Liver (tissue), 9 donors: ENCODE measurements around the gene SMARCC1. TPM values are rescaled to one million over a fixed set of nuclear protein-coding genes. Genes with fewer than 3 reads are reported as not detected.

ENCODE experiments used
- DNase-seq: peaks from one replicate; pipeline ENCODE4 v3.0.0-alpha.2; 2017; ENCODE audit warnings: low spot score
- H3K27ac ChIP-seq, 2 donors: one replicate each; pipeline ENCODE4 v1.7.0; 2013; ENCODE audit warnings: inconsistent platforms in 2 of 2, low read length in 2 of 2, control low read depth in 1 of 2, low read depth in 1 of 2, mild to moderate bottlenecking in 1 of 2
- H3K27me3 ChIP-seq, 4 donors: one replicate each; pipeline versions ENCODE4 v1.6.1 to v1.7.0; 2013; ENCODE audit warnings: low read length in 3 of 4, inconsistent platforms in 1 of 4, mild to moderate bottlenecking in 1 of 4, moderate library complexity in 1 of 4; ENCODE audit not compliant: control insufficient read depth in 4 of 4, insufficient read depth in 4 of 4
- H3K36me3 ChIP-seq, 4 donors: one replicate each; pipeline versions ENCODE4 v1.6.1 to v1.7.0; 2013; ENCODE audit warnings: low read length in 3 of 4, mild to moderate bottlenecking in 3 of 4, low read depth in 1 of 4, moderate library complexity in 1 of 4; ENCODE audit not compliant: control insufficient read depth in 4 of 4, insufficient read depth in 3 of 4
- H3K4me1 ChIP-seq, 4 donors: one replicate each; pipeline versions ENCODE4 v1.6.1 to v1.7.0; 2013; ENCODE audit warnings: low read length in 3 of 4, mild to moderate bottlenecking in 3 of 4, moderate library complexity in 1 of 4; ENCODE audit not compliant: control insufficient read depth in 4 of 4, insufficient read depth in 4 of 4
- H3K4me3 ChIP-seq, 3 donors: one replicate each; pipeline versions ENCODE4 v1.6.1 to v1.7.0; 2013; ENCODE audit warnings: low read length in 3 of 3, control low read depth in 1 of 3, low read depth in 1 of 3, mild to moderate bottlenecking in 1 of 3
- H3K9ac ChIP-seq, 2 donors: one replicate each; pipeline ENCODE4 v1.7.0; 2013; ENCODE audit warnings: low read length in 2 of 2, mild to moderate bottlenecking in 2 of 2, moderate library complexity in 2 of 2, control low read depth in 1 of 2, low read depth in 1 of 2
- H3K9me3 ChIP-seq, 4 donors: one replicate each; pipeline versions ENCODE4 v1.6.1 to v1.7.0; 2013; ENCODE audit warnings: low read length in 3 of 4; ENCODE audit not compliant: control insufficient read depth in 4 of 4
- FOXA1 ChIP-seq: IDR thresholded peaks from 2 replicates; pipeline ENCODE4 v1.6.1; 2016; ENCODE audit warnings: antibody characterized with exemption
- FOXA2 ChIP-seq: IDR thresholded peaks from 2 replicates; pipeline ENCODE4 v1.6.1; 2016; ENCODE audit warnings: antibody characterized with exemption
- GABPA ChIP-seq, 2 donors: IDR thresholded peaks in 1 of 2; conservative IDR thresholded peaks in 1 of 2; 2 replicates each; pipeline ENCODE4 v1.6.1; 2016; ENCODE audit warnings: antibody characterized with exemption in 2 of 2, mild to moderate bottlenecking in 1 of 2, moderate library complexity in 1 of 2
- HNF4A ChIP-seq, 2 donors: conservative IDR thresholded peaks; 2 replicates each; pipeline ENCODE4 v1.6.1; 2016; ENCODE audit warnings: antibody characterized with exemption in 2 of 2, mild to moderate bottlenecking in 2 of 2
- HNF4G ChIP-seq: IDR thresholded peaks from 2 replicates; pipeline ENCODE4 v1.6.1; 2016; ENCODE audit warnings: antibody characterized with exemption
- JUND ChIP-seq, 2 donors: IDR thresholded peaks; 2 replicates each; pipeline ENCODE4 v1.6.1; 2016; ENCODE audit warnings: antibody characterized with exemption in 2 of 2
- NR2F2 ChIP-seq: IDR thresholded peaks from 2 replicates; pipeline ENCODE4 v1.6.1; 2016; ENCODE audit warnings: antibody characterized with exemption
- RAD21 ChIP-seq, 2 donors: IDR thresholded peaks; 2 replicates each; pipeline ENCODE4 v1.6.1; 2016; ENCODE audit warnings: antibody characterized with exemption in 2 of 2, mild to moderate bottlenecking in 2 of 2
- RXRA ChIP-seq, 2 donors: IDR thresholded peaks; 2 replicates each; pipeline ENCODE4 v1.6.1; 2017 to 2018; ENCODE audit warnings: antibody characterized with exemption in 2 of 2, mild to moderate bottlenecking in 1 of 2
- SP1 ChIP-seq: IDR thresholded peaks from 2 replicates; pipeline ENCODE4 v1.6.1; 2018; ENCODE audit warnings: antibody characterized with exemption, mild to moderate bottlenecking
- TAF1 ChIP-seq: conservative IDR thresholded peaks from 2 replicates; pipeline ENCODE4 v1.6.1; 2016; ENCODE audit warnings: antibody characterized with exemption, mild to moderate bottlenecking
- YY1 ChIP-seq: IDR thresholded peaks from 2 replicates; pipeline ENCODE4 v1.6.1; 2016; ENCODE audit warnings: antibody characterized with exemption, mild to moderate bottlenecking
- WGBS: extraction: QIAGEN DNeasy Blood & Tissue Kit; methylation state at CpG from one replicate; pipeline ENCODE4 v1.1.7; 2013; 5-methylcytosine and 5-hydroxymethylcytosine counted together
- polyA plus RNA-seq, 2 donors: library from polyadenylated mRNA; stranded (reverse) in 1 of 2; unstranded in 1 of 2; fragments of 200-250 nt in 1 of 2; fragments of >200 nt in 1 of 2; fragmentation: Nextera tagmentation in 1 of 2; extraction: Ambion mirVana in 1 of 2; gene quantifications; one replicate each; pipeline versions ENCODE4 v1.2.1 to v1.2.3, GENCODE V29; 2013 to 2015
- total RNA-seq, 2 donors: library from RNA; depleted of rRNA; stranded (reverse); fragments of >200 nt; gene quantifications; one replicate each; pipeline ENCODE4 v1.2.3, GENCODE V29; 2014
- TF ChIP-seq, protein P1 (sequence below): fragments of 150-350 bp; IDR thresholded peaks from 2 replicates; pipeline ENCODE4 v1.5.1; 2017; ENCODE audit warnings: improper control_type of control experiment, low read depth, low read length; ENCODE audit not compliant: missing input control
- TF ChIP-seq, protein P2 (sequence below): IDR thresholded peaks from 2 replicates; pipeline ENCODE4 v1.6.1; 2016; ENCODE audit warnings: antibody characterized with exemption
- TF ChIP-seq, protein P3 (sequence below): IDR thresholded peaks from 2 replicates; pipeline ENCODE4 v1.6.1; 2016; ENCODE audit warnings: antibody characterized with exemption
- TF ChIP-seq, protein P4 (sequence below): IDR thresholded peaks from 2 replicates; pipeline ENCODE4 v1.6.1; 2016; ENCODE audit warnings: antibody characterized with exemption
- TF ChIP-seq, protein P5 (sequence below): IDR thresholded peaks from 2 replicates; pipeline ENCODE4 v1.6.1; 2016; ENCODE audit warnings: antibody characterized with exemption, mild to moderate bottlenecking
- donor health status: healthy.
- donor health status: healthy.
- donor health status: healthy.
- donor health status: healthy.
- donor health status: healthy.

Gene SMARCC1
- total and polyA plus RNA-seq, 4 donors: 6.6 to 19.8 (median 12.6) TPM

DNA sequence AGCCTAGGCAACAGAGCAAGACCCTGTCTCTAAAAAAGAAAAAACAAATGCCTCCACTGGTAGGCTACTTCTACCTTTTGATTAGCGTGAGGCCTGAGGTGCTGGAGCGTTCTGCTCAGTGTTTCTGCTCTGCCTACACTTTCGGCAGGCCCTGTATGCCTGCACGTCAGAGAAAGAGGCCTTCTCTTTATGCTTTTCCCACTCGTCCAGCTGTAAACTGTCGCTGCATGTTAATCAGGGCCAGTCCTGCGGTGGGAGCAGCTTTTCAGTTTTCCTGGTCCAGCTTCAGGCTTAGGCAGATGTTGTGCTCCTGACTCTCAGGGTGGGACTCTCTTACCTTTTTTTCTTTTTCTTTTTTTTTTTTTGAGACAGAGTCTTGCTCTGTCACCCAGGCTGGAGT lies 228.3 kb downstream of the SMARCC1 start:
- 91% methylated on average over 7 of the region's 7 CpGs for WGBS
- no peak overlapping the region for H3K4me3 ChIP-seq
- H3K27ac ChIP-seq: no peak overlapping the region
- no peak overlapping the region for H3K9ac ChIP-seq
- H3K27me3 ChIP-seq: no peaks in the 10 kb centered on the region
- H3K36me3 ChIP-seq: no peaks in the 10 kb centered on the region
- TF ChIP-seq GABPA (IDR thresholded peaks at IDR 0.05 in 1 of 2, conservative IDR thresholded peaks at IDR 0.05 in 1 of 2) (no peak), NR2F2 (no peak), FOXA2 (no peak), RXRA (IDR thresholded peaks at IDR 0.05) (no peak), YY1 (no peak), SP1 (no peak), HNF4A (conservative IDR thresholded peaks at IDR 0.05) (no peak)
- TF ChIP-seq, protein P1, sequence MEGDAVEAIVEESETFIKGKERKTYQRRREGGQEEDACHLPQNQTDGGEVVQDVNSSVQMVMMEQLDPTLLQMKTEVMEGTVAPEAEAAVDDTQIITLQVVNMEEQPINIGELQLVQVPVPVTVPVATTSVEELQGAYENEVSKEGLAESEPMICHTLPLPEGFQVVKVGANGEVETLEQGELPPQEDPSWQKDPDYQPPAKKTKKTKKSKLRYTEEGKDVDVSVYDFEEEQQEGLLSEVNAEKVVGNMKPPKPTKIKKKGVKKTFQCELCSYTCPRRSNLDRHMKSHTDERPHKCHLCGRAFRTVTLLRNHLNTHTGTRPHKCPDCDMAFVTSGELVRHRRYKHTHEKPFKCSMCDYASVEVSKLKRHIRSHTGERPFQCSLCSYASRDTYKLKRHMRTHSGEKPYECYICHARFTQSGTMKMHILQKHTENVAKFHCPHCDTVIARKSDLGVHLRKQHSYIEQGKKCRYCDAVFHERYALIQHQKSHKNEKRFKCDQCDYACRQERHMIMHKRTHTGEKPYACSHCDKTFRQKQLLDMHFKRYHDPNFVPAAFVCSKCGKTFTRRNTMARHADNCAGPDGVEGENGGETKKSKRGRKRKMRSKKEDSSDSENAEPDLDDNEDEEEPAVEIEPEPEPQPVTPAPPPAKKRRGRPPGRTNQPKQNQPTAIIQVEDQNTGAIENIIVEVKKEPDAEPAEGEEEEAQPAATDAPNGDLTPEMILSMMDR: no peak
- TF ChIP-seq, protein P2, sequence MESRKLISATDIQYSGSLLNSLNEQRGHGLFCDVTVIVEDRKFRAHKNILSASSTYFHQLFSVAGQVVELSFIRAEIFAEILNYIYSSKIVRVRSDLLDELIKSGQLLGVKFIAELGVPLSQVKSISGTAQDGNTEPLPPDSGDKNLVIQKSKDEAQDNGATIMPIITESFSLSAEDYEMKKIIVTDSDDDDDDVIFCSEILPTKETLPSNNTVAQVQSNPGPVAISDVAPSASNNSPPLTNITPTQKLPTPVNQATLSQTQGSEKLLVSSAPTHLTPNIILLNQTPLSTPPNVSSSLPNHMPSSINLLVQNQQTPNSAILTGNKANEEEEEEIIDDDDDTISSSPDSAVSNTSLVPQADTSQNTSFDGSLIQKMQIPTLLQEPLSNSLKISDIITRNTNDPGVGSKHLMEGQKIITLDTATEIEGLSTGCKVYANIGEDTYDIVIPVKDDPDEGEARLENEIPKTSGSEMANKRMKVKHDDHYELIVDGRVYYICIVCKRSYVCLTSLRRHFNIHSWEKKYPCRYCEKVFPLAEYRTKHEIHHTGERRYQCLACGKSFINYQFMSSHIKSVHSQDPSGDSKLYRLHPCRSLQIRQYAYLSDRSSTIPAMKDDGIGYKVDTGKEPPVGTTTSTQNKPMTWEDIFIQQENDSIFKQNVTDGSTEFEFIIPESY: no peak
- TF ChIP-seq, protein P3, sequence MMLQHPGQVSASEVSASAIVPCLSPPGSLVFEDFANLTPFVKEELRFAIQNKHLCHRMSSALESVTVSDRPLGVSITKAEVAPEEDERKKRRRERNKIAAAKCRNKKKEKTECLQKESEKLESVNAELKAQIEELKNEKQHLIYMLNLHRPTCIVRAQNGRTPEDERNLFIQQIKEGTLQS: no peak
- TF ChIP-seq, protein P4, sequence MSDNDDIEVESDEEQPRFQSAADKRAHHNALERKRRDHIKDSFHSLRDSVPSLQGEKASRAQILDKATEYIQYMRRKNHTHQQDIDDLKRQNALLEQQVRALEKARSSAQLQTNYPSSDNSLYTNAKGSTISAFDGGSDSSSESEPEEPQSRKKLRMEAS: no peak
- no peak for DNase-seq
- no peaks in the 10 kb centered on the region for H3K4me1 ChIP-seq
- H3K9me3 ChIP-seq: peaks cover 0 to 3% (median 0%) of the 10 kb centered on the region in 4 donors

DNA sequence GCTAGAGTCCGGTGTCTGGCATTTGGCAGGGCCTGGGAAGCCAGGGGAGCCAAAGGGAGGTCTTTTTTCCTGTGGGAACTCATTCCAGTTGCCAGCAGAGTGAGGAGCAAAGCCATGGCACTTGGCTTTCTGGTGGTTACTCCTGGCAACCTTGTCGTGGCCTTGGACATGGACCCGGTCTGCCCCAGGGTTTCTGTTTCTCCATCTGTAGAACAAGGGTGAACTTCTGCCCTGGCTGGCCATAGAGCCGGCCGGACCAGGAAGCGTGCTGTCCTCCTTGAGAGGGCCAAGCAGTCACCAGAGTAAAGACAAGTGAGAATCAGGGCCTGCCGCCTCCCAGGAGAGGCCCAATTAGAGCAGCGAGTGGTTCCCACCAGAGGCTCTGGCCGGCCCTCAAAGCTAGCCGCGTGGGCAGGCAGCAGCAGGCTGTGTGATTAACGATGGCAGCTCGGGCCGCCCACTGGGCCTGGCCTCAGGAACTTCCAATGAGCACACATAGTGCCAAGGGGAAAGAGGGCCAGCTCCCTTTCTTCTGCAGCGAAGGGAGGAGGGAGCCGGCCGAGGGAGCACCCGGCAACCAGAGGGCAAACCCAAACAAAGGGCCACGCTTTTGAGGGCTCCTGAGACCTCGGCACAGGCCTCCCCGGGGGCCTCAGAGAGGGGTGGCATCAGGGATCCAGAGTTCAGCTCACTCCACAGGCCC lies 239.1 kb downstream of the SMARCC1 start:
- TF ChIP-seq HNF4A (conservative IDR thresholded peaks at IDR 0.05) (no peak), TAF1 (no peak), YY1 (no peak), HNF4G (no peak), JUND (IDR thresholded peaks at IDR 0.05) (no peak), SP1 (no peak), NR2F2 (no peak), RXRA (IDR thresholded peaks at IDR 0.05) (no peak), GABPA (IDR thresholded peaks at IDR 0.05 in 1 of 2, conservative IDR thresholded peaks at IDR 0.05 in 1 of 2) (no peak), FOXA2 (no peak), RAD21 (IDR thresholded peaks at IDR 0.05) (no peak), FOXA1 (no peak)
- TF ChIP-seq, protein P4: no peak
- TF ChIP-seq, protein P5, sequence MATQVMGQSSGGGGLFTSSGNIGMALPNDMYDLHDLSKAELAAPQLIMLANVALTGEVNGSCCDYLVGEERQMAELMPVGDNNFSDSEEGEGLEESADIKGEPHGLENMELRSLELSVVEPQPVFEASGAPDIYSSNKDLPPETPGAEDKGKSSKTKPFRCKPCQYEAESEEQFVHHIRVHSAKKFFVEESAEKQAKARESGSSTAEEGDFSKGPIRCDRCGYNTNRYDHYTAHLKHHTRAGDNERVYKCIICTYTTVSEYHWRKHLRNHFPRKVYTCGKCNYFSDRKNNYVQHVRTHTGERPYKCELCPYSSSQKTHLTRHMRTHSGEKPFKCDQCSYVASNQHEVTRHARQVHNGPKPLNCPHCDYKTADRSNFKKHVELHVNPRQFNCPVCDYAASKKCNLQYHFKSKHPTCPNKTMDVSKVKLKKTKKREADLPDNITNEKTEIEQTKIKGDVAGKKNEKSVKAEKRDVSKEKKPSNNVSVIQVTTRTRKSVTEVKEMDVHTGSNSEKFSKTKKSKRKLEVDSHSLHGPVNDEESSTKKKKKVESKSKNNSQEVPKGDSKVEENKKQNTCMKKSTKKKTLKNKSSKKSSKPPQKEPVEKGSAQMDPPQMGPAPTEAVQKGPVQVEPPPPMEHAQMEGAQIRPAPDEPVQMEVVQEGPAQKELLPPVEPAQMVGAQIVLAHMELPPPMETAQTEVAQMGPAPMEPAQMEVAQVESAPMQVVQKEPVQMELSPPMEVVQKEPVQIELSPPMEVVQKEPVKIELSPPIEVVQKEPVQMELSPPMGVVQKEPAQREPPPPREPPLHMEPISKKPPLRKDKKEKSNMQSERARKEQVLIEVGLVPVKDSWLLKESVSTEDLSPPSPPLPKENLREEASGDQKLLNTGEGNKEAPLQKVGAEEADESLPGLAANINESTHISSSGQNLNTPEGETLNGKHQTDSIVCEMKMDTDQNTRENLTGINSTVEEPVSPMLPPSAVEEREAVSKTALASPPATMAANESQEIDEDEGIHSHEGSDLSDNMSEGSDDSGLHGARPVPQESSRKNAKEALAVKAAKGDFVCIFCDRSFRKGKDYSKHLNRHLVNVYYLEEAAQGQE: no peak
- TF ChIP-seq, protein P3: no peak
- TF ChIP-seq, protein P1: no peak
- no peaks in the 10 kb centered on the region for H3K27me3 ChIP-seq
- H3K9me3 ChIP-seq: no peaks in the 10 kb centered on the region
- H3K4me3 ChIP-seq: no peak overlapping the region
- DNase-seq: no peak
- H3K27ac ChIP-seq: no peak overlapping the region
- H3K4me1 ChIP-seq: no peaks in the 10 kb centered on the region
- H3K9ac ChIP-seq: no peak overlapping the region
- 82% methylated on average over 21 of the region's 21 CpGs for WGBS
- H3K36me3 ChIP-seq: no peaks in the 10 kb centered on the region
